H7 (cell line): ENCODE results near the gene ZNF514. TPM values are rescaled to one million over a fixed set of nuclear protein-coding genes. Genes with fewer than 3 reads are reported as not detected.
"Not testable (repeated sequence)": the region's sequence is repeated elsewhere in the genome, so short reads cannot be mapped to it uniquely, and the experiment has no call there.

Source experiments
- DNase-seq: peaks from one replicate; pipeline ENCODE4 v3.0.0; 2012
- H3K27me3 ChIP-seq: 2 replicates; pipeline ENCODE4 v1.6.0; 2011; ENCODE audit warnings: mild to moderate bottlenecking, low read length; ENCODE audit not compliant: control insufficient read depth, insufficient read depth
- H3K36me3 ChIP-seq: replicated peaks from 2 replicates; pipeline ENCODE4 v1.5.1; 2011; ENCODE audit warnings: low read length; ENCODE audit not compliant: control insufficient read depth, insufficient read depth
- H3K4me3 ChIP-seq: 2 replicates; pipeline ENCODE4 v1.5.1; 2011; ENCODE audit warnings: low read depth, mild to moderate bottlenecking, control low read depth, low read length, moderate library complexity; ENCODE audit not compliant: insufficient read depth
- total RNA-seq: library from RNA; depleted of rRNA; stranded (reverse); fragments of >200 nt; shearing (Covaris generic); gene quantifications from 2 replicates; pipeline ENCODE4 v1.2.3, GENCODE V29; 2014; rRNA removed

ZNF514 gene
- total RNA-seq, 1 experiment from 2014 or later = 5.2 TPM

GRCh38 chr2:95106081-95106480 is 53.6 kb downstream of the ZNF514 start:
- Histone ChIP-seq H3K27me3 (no peaks in the 10 kb centered on the region), H3K36me3 (peaks cover 28% of the 10 kb centered on the region), H3K4me3 (no peak overlapping the region)
- DNase-seq = no peak

GRCh38 chr2:95104606-95105005 is 55.0 kb downstream of the ZNF514 start:
- Histone ChIP-seq H3K4me3 (no peak overlapping the region), H3K36me3 (peaks cover 32% of the 10 kb centered on the region), H3K27me3 (no peaks in the 10 kb centered on the region)
- no peak for DNase-seq

GRCh38 chr2:95099910-95100309 is 59.7 kb downstream of the ZNF514 start:
- Histone ChIP-seq H3K36me3 (peaks cover 10% of the 10 kb centered on the region), H3K27me3 (no peaks in the 10 kb centered on the region), H3K4me3 (no peak overlapping the region)
- DNase-seq = no peak

- DNase-seq, H3K4me3 ChIP-seq, H3K27me3 ChIP-seq, H3K36me3 ChIP-seq: not testable (repeated sequence)
These were observed 61.4 kb downstream of the ZNF514 start for GRCh38 chr2:95098273-95098672.

Other genes with a start within 250 kb of the ZNF514 start
- gene MAL, start 134.1 kb downstream of the ZNF514 start, total RNA-seq = 0.80 TPM in 1 of 2 replicates, not detected in the other
- 71.7 and 104 TPM in 2 replicates for gene MRPS5, start 38.0 kb downstream of the ZNF514 start, total RNA-seq
- 4.9 and 7.4 TPM in 2 replicates for gene ZNF2, start 6.0 kb upstream of the ZNF514 start, total RNA-seq
- gene ZNF892, start 47.7 kb upstream of the ZNF514 start, total RNA-seq = 4.6 and 4.7 TPM in 2 replicates
- gene PROM2, start 114.6 kb upstream of the ZNF514 start, total RNA-seq = 1.1 and 1.8 TPM in 2 replicates
- gene KCNIP3, start 137.5 kb upstream of the ZNF514 start, total RNA-seq = 0.48 and 3.2 TPM in 2 replicates
- gene FAHD2A, start 242.9 kb upstream of the ZNF514 start, total RNA-seq = 37.1 and 49.3 TPM in 2 replicates